ENCODE results near the gene HYLS1. TPM values are rescaled to one million over a fixed set of nuclear protein-coding genes. Genes with fewer than 3 reads are reported as not detected.

HYLS1 gene
- total RNA-seq, 1 donor from 2014 or later, result 12.5 TPM

DNA sequence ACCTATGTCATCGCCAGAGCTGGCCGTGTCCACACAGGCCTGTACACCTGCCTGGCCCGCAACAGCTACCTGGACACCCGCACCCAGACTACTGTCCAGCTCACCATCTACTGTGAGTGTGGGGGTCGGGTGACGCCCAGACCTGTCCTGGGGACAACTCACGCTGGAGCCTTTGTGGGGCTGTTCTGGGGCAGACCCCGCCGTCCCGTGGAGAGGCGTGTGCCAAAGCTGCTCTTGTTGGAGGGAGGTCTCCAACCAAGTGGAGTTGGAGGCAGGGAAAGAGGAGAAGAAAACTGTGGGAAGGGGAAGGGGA is 62.7 kb downstream of the HYLS1 start:
- DNase-seq, result no peak

Other genes with a start within 250 kb of the HYLS1 start
- 0.31 TPM for gene ACRV1, start 206.8 kb upstream of the HYLS1 start, total RNA-seq
- gene PATE1, start 141.4 kb upstream of the HYLS1 start, total RNA-seq, result not detected
- 1.6 TPM for gene PATE2, start 108.8 kb upstream of the HYLS1 start, total RNA-seq
- gene PATE3, start 99.5 kb upstream of the HYLS1 start, total RNA-seq, result not detected
- gene PATE4, start 54.4 kb upstream of the HYLS1 start, total RNA-seq, result not detected
- 12.0 TPM for gene PUS3, start 15.5 kb downstream of the HYLS1 start, total RNA-seq
- gene DDX25, start 16.8 kb downstream of the HYLS1 start, total RNA-seq, result 18.7 TPM
- gene VSIG10L2, start 58.4 kb downstream of the HYLS1 start, total RNA-seq, result not detected
- gene CDON, start 175.2 kb downstream of the HYLS1 start, total RNA-seq, result 39.8 TPM